Peyer's patch (tissue), 4 donors: Measurements from ENCODE around the gene PRG2. TPM values are rescaled to one million over a fixed set of nuclear protein-coding genes. Genes with fewer than 3 reads are reported as not detected.
A peak's percentile ranks its signal among the peaks of the same experiment; 100 is the strongest.

ENCODE experiments used
- DNase-seq, 3 donors: peaks; one replicate each; pipeline ENCODE4 v3.0.0-alpha.2; 2017 to 2019
- H3K27ac ChIP-seq, 4 donors: fragments of 200-600 bp; sonication (generic); one replicate each; pipeline ENCODE4 v1.5.1; 2016 to 2019
- H3K27me3 ChIP-seq, 2 donors: fragments of 200-600 bp; sonication (generic); one replicate each; pipeline ENCODE4 v1.5.1; 2019
- H3K36me3 ChIP-seq, 3 donors: fragments of 200-600 bp; sonication (generic); one replicate each; pipeline ENCODE4 v1.5.1; 2016 to 2019
- H3K4me1 ChIP-seq, 4 donors: fragments of 200-600 bp; sonication (generic); one replicate each; pipeline ENCODE4 v1.5.1; 2016 to 2019
- H3K4me3 ChIP-seq, 4 donors: fragments of 200-600 bp; sonication (generic); 1 replicate in 3 of 4; 2 replicates in 1 of 4; pipeline ENCODE4 v1.5.1; 2016 to 2019; ENCODE audit warnings: mild to moderate bottlenecking in 1 of 4
- H3K9me3 ChIP-seq, 4 donors: fragments of 200-600 bp; sonication (generic); one replicate each; pipeline ENCODE4 v1.5.1; 2016 to 2019; ENCODE audit warnings: mild to moderate bottlenecking in 1 of 4
- POLR2A ChIP-seq, 2 donors: fragments of 450-650 bp; IDR thresholded peaks; one replicate each; pipeline ENCODE4 v1.5.1; 2017; ENCODE audit warnings: antibody characterized with exemption in 2 of 2, mild to moderate bottlenecking in 2 of 2, moderate library complexity in 2 of 2
- total RNA-seq, 4 donors: library from RNA; depleted of rRNA; stranded (reverse); fragments of >200 nt; gene quantifications; one replicate each; pipeline ENCODE4 v1.1.0, GENCODE V29; 2016
- TF ChIP-seq, protein P1 (sequence below), 6 experiments: fragments of 450-650 bp in 4 of 6; fragments of 200-600 bp in 2 of 6; sonication (generic) in 1 of 6; IDR thresholded peaks; one replicate each; pipeline ENCODE4 v1.5.1; 2017 to 2019; ENCODE audit warnings: antibody characterized with exemption in 6 of 6, mild to moderate bottlenecking in 3 of 6, moderate library complexity in 1 of 6

PRG2 gene
- total RNA-seq, 4 donors from 2014 or later = not detected

DNA sequence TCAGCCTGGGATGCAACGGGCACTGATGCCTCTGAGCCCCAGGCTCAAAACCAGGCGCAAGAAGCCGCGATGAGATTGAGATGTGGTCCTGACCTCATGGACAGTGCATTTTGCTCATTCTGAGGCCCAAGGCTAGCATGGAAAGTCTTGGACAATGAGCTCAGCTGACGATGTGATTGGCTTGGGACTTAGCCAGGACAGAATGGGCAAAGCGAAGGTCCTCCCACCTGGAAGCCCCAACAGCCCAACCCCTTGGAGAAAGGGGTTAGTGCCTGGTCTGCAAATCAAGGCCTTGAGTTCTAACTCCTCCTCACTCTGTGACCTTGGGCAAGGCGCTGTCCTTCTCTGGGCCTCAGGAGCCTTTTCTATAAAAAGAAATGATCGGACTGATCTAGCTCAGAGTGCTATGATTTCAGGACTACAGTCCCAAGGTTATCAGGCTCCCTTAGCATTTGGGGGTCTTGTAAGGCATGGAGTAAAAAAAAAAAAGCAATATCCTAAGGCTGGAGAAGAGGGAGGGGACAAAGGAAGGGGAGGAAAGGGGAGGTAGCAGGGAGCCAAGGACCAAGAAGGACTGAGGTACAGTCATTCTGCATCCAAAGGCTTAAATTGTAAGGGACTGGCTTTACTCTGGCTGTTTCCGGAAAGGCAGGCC lies 33.8 kb upstream of the PRG2 start:
- H3K4me3 ChIP-seq = peak overlapping the region in 1 of 4 donors; percentile 14

DNA sequence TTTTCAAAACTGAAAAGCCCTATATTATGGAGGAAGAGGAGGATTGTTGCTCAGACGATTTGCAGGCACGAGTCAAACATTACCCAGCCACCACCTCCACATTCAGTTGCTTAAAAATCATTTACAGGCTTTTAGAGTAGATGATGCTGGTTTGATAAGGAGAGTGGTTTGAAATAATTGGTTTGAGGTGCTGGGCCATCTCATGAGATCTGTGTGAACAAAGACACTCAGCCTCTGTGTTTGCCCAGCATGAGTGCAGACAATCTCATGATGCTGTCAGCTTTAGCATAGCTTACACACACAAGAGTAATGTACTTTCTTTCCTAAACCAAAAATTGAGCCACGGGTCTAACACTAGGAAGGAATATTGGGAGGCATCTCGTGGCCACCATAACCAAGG lies 32.2 kb upstream of the PRG2 start:
- TF ChIP-seq, protein P1, sequence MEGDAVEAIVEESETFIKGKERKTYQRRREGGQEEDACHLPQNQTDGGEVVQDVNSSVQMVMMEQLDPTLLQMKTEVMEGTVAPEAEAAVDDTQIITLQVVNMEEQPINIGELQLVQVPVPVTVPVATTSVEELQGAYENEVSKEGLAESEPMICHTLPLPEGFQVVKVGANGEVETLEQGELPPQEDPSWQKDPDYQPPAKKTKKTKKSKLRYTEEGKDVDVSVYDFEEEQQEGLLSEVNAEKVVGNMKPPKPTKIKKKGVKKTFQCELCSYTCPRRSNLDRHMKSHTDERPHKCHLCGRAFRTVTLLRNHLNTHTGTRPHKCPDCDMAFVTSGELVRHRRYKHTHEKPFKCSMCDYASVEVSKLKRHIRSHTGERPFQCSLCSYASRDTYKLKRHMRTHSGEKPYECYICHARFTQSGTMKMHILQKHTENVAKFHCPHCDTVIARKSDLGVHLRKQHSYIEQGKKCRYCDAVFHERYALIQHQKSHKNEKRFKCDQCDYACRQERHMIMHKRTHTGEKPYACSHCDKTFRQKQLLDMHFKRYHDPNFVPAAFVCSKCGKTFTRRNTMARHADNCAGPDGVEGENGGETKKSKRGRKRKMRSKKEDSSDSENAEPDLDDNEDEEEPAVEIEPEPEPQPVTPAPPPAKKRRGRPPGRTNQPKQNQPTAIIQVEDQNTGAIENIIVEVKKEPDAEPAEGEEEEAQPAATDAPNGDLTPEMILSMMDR (IDR thresholded peaks at IDR 0.05) = no peak
- no peak for TF ChIP-seq POLR2A (IDR thresholded peaks at IDR 0.05)
- no peak overlapping the region for H3K27ac ChIP-seq
- no peaks in the 10 kb centered on the region for H3K9me3 ChIP-seq
- H3K36me3 ChIP-seq = peaks cover 0 to 9% (median 0%) of the 10 kb centered on the region in 3 donors
- no peaks in the 10 kb centered on the region for H3K27me3 ChIP-seq
- no peak for DNase-seq
- no peak overlapping the region for H3K4me3 ChIP-seq
- peaks cover 0 to 30% (median 24%) of the 10 kb centered on the region in 4 donors for H3K4me1 ChIP-seq

More for the DNA sequence above, 33.8 kb upstream of the PRG2 start:
- no peaks in the 10 kb centered on the region for H3K27me3 ChIP-seq
- peaks cover 0 to 30% (median 24%) of the 10 kb centered on the region in 4 donors for H3K4me1 ChIP-seq
- TF ChIP-seq POLR2A (IDR thresholded peaks at IDR 0.05) = no peak
- TF ChIP-seq, protein P1 (IDR thresholded peaks at IDR 0.05) = no peak
- no peaks in the 10 kb centered on the region for H3K9me3 ChIP-seq
- peaks cover 0 to 5% (median 0%) of the 10 kb centered on the region in 3 donors for H3K36me3 ChIP-seq
- peak overlapping the region; percentile 83 to 86 (median 84) for H3K27ac ChIP-seq
- no peak for DNase-seq

DNA sequence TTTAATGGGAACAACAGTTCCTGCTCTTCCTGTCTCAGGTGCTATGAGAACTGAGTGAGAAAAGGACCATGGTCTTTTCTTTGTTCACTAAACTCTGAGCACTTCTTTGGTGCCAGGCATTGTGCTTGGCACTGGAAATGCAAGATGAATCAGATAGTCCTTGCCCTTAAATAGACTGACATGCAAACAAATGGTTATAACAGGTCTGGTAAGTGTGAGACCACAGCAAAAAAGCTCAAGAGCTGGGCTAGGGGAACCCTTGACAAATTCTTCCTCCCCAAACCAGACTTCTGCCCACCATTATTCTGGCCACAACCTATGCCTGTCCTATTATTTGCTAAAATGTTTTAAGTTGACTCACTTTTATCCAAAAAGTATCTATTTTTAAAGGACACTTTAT lies 31.4 kb upstream of the PRG2 start:
- Histone ChIP-seq H3K4me3 (no peak overlapping the region), H3K36me3 (peaks cover 0 to 18% (median 0%) of the 10 kb centered on the region in 3 donors)
- DNase-seq = no peak

DNA sequence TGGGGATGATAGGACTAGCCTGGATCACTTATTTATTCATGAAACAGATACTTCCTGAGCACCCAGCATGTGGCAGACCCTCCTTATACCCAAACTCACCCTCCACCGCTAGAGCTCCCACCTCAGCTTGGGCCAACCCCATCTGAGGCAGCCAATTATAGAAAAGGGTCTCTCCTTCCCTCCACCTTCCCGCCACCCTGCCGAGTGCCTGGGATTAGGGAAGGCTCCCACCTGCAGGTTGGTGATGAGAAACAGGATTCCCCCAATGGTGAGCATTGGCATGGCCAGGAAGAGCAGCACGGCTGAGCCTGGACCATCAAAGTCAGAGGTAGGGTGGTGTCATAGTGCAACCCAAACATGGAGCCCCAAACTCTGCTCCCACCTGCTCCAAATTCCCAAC lies 30.6 kb upstream of the PRG2 start:
- H3K4me3 ChIP-seq = no peak overlapping the region
- H3K4me1 ChIP-seq = peaks cover 0 to 24% (median 19%) of the 10 kb centered on the region in 4 donors
- H3K27me3 ChIP-seq = no peaks in the 10 kb centered on the region
- DNase-seq = no peak
- no peak for TF ChIP-seq POLR2A (IDR thresholded peaks at IDR 0.05)
- TF ChIP-seq, protein P1 (IDR thresholded peaks at IDR 0.05) = no peak
- no peaks in the 10 kb centered on the region for H3K9me3 ChIP-seq
- H3K36me3 ChIP-seq = peaks cover 0 to 25% (median 0%) of the 10 kb centered on the region in 3 donors
- no peak overlapping the region for H3K27ac ChIP-seq

More for the DNA sequence above, 31.4 kb upstream of the PRG2 start:
- Histone ChIP-seq H3K4me1 (peaks cover 0 to 26% (median 22%) of the 10 kb centered on the region in 4 donors), H3K9me3 (no peaks in the 10 kb centered on the region), H3K27me3 (no peaks in the 10 kb centered on the region), H3K27ac (no peak overlapping the region)
- TF ChIP-seq POLR2A (IDR thresholded peaks at IDR 0.05) = no peak
- TF ChIP-seq, protein P1 (IDR thresholded peaks at IDR 0.05) = no peak

DNA sequence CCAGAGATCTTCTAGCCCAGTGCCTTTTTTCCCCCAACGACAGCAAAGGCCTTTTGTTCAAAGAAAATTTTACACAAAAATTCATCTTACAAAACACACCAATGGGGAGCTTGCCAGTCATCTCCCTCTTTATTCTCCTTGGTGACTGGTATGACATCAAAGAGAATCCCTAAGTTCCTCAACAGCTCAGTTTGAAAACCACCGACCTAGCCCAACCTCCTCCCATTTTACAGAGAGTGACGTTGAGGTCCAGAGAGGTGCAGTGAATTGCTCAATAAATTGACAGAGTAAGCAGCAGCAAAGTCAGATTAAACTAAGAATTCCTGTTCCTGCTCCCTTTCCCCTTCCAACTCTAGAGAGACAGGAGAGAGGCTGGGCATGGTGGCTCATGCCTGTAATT lies 28.7 kb upstream of the PRG2 start:
- DNase-seq = no peak
- no peaks in the 10 kb centered on the region for H3K27me3 ChIP-seq
- H3K9me3 ChIP-seq = no peaks in the 10 kb centered on the region
- no peak overlapping the region for H3K4me3 ChIP-seq
- TF ChIP-seq, protein P1 (IDR thresholded peaks at IDR 0.05) = no peak
- TF ChIP-seq POLR2A (IDR thresholded peaks at IDR 0.05) = no peak
- no peak overlapping the region for H3K27ac ChIP-seq
- peaks cover 0 to 41% (median 0%) of the 10 kb centered on the region in 3 donors for H3K36me3 ChIP-seq
- peaks cover 0 to 5% (median 2%) of the 10 kb centered on the region in 4 donors for H3K4me1 ChIP-seq
